NCI-H1092 (cell line): ENCODE measurements around the gene RALY.

Experiments used
- DNase-seq: peaks from one replicate; lab custom pipeline; 2025; lab: John Stamatoyannopoulos, UW

Gene RALY

DNA sequence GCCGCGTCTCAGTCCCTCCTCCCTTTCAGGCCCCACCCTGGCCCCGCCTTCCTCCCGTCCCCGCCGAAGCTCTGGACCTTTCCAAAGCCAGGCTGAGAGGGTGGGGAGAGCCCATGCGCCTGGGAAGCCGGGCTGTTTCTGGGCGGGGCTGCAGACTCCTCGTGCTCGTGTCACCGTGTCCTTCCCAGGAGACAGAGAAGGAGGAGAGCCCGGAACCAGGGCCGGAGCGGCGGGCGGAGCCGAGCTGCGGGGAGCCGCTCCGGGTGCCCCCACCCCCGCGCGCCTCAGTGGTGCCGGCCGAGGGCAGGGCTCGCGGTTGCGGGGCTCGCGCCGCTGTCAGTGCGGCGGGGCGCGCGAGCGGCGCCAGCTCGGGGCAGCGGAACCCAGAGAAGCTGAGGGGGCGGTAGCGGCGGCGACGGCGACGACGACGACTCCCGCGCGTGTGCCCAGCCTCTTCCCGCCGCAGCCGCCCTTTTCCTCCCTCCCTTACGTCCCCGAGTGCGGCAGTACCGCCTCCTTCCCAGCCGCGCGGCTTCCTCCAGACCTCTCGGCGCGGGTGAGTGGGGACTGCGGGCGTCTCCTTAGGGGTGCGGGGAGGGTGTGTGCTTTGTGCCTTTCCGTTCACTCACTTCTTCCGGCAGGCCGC, at the start of gene RALY:
TSS of gene RALY (plus strand) at position 336 of the 646 bp plus-strand sequence. CDS start 78,164 bp downstream, outside the sequence.
- no peak for DNase-seq

DNA sequence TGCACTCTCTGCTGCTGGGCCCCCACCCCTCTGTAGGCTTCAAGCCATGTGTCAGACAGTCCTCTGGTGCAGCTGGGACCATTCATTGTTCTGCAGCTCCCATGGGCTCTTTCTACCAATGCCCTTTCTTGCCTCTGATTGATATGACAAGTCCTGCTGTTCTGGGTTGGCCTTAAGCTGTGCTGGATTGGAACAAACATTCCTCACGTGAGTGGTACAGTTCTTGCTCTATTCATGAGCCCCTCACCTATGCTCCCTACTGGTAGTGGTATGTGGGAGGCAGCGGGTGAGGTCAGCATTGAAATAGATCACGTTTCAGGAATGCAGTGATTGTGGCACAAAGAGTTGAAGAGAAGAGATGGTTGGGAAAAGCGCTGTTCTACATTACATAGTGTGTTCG, 48.8 kb upstream of the RALY start:
- no peak for DNase-seq

DNA sequence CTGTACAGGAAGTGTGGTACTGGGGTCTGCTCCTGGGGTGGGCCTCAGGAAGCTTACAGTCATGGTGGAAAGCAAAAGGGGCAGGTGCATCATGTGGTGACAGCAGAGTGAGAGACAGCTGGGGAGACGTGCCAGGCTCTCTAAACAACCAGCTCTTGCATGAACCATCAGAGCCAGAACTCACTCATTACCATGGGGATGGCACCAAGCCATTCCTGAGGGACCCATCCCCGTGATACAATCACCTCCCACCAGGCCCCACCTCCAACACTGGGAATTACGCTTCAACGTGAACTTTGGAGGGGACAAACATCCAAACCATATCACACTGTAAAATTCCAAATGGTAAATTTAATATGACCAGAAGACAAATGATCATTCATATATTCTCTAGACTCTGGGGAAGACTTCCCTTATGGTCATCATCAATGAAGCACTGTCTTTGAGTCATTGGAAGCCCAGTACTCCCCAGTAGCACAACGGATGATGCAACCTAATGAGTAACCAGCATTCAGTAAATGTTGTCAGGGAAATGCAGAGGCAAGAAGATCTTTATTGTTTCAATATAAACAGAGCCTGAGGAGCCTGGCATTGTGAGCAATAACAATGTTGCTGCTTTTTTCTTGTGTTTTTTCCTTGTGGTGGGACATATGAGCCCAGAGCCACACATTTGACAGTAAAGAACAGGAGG, 48.2 kb upstream of the RALY start:
- no peak for DNase-seq

DNA sequence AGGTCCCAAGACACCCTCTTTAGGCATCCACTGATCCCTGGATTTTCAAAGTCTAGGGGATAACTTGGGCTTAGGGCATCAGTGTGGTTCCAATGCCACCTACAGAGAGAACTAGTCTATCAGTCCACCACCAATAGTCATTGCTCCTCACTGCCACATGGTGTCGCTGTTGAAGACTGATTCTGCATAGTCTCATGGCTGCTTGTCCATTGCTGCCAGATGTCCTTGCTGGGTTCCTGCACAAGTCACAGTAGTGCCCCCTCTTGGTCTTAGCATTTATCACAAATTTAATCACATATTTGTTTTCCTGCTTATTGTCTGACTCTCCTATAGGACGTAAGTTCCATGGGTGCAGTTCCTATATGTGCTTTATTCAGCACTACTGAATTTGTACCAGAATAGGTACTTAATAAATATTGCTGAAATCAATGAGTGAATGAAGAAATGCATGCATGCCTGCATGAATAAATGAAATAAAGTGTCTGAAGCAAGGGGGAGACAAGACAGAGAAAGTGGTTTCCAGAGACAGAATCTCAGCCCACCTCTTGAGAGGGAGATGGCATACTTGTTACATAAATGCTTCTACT, 45.9 kb upstream of the RALY start:
- DNase-seq, result no peak

DNA sequence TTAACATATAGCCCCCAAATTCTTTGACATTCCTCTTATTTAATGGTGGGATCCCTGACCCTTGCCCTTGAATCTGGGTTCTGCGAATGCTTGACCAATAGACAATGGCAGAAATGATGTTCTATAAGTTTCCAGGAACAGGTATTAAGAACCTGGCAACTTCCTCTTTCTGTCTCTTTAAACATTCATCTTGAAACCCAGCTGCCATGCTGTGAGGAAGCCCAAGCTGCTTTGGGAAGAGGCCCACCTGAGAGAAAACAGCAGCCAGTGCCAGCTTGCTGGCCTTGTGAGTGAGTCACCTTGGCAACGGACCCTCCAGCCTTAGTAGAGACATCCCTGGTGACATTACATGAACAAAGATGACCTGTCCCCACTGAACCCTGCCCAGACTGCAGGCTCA, 45.2 kb upstream of the RALY start:
- no peak for DNase-seq

DNA sequence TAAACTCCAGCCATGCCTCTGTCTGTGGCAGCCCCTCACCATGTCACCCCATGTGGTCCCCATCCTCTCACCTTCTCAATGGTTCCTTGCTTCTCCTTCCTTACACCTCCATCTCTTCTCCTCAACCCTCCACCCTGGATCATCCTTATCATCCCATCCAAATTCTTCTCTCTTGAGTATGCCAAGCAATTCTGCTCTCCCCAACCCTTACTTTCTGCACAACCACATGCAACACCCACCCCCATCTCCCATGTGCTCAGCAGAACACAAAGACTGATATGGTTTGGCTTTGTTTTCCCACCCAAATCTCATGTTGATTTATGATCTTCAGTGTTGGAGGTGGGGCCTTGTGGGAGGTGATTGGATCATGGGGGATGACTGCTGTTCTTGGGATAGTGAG, 42.5 kb upstream of the RALY start:
- no peak for DNase-seq

DNA sequence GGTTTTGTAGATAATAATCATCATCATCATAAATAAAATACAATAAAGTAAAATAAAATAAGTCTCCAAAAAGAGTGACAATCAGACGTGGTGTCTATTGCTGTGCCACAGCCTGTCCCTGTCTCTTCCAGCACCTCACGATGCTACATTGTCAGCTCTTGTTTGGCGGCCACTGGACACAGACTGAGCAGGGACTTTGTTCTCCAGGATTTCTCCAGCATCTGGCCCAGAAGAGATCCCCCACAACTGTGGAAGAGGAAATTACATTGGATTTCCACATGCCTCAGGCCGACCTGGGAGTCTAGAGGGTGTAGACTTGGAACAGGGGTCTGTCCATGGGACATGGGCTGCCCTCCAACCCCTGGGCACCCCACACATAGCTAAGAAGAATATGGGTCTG, 39.2 kb upstream of the RALY start:
- DNase-seq, result no peak

DNA sequence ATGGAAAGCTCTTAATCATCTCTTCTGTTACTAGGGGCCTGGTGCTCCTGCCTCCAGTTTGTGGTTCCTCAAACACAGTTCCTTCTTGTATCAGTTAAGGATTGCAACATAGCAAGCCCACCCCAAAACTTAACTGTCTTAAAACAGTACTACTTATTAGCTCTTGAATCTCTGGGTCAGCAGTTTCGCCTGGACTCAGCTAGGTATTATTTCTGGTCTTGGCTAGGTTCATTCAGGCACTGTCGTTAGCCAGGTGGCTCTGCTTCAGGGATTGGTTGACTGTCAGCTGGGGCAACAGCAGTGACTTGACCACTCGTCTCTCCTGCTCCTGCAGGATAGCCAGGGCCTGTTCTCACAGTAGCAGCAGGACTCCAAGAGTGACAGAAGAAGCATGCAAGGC, 30.0 kb upstream of the RALY start:
- DNase-seq, result no peak

DNA sequence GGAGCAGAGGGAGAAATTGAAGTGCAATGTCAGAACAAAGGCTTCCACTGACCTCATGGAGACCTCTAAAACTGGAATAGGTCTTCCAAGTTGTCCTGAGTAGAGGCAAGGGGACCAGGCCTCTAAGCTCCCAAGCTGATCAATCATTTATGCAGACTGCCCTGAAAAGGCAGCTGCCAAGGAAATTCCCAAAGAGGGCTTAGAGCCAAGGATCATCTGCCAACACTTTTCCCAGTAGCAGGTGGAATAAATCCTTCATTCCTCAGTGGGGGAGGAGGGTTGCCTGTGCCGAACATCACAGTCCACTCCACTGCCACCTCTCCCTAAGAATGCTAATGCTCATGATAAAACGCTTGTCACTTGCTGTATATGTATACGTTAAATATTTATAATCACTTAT, 29.3 kb upstream of the RALY start:
- no peak for DNase-seq

DNA sequence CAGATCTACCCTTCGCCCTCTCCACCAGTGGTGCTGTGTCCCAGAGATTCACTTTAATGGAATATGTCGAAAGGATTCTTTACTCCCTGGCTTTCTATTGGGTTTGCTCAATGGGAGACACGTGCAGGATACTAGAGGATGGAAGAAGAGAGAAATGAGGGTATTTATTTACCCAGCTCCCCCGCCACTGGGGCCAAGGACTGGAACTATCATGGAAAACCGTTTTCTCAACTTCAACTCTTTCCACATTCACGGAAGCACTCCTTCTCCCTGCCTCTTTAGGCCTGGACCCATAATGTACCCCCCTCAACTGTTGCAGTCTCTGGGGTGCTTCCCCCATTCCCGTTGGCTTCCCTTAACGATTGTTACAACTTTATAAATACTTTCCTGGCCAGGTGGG, 26.6 kb upstream of the RALY start:
- DNase-seq, result no peak

DNA sequence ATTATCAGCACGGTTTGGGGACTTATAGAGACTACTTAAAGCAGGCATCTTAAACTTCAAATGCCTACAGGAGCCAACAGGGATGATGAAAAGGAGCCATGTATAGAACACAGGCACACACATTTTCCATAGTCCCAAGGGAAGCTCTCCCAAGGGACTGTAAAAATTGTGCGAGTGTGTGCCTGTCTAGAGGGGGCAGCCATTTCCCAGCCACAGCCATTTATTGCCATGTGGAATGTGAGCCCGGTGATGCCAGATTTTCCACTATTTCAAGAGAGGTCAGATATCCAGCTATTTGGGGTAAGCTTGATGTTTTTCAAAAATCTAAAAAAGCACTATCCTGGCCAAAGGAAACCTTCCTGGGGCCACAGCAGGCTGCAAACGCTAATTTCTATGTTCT, 24.1 kb upstream of the RALY start:
- DNase-seq, result no peak

DNA sequence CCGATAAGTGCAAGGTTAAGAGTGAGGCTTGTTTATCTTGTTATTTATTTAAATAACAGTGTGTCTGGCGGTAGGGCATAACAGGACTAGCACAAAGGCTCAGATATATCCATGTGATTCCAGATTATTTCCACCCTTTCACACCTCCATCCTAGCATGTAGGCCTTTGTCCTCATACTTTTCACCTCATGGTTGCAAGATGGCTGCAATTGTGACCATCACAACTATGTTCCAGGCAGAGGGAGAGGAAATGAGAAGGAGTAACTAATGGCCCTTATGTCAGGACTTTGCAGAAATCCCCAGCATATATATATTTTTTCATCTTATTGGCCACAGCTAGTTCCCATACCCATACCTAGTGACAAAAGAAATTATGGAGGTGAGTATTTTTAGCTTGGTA, 23.5 kb upstream of the RALY start:
- DNase-seq, result no peak

DNA sequence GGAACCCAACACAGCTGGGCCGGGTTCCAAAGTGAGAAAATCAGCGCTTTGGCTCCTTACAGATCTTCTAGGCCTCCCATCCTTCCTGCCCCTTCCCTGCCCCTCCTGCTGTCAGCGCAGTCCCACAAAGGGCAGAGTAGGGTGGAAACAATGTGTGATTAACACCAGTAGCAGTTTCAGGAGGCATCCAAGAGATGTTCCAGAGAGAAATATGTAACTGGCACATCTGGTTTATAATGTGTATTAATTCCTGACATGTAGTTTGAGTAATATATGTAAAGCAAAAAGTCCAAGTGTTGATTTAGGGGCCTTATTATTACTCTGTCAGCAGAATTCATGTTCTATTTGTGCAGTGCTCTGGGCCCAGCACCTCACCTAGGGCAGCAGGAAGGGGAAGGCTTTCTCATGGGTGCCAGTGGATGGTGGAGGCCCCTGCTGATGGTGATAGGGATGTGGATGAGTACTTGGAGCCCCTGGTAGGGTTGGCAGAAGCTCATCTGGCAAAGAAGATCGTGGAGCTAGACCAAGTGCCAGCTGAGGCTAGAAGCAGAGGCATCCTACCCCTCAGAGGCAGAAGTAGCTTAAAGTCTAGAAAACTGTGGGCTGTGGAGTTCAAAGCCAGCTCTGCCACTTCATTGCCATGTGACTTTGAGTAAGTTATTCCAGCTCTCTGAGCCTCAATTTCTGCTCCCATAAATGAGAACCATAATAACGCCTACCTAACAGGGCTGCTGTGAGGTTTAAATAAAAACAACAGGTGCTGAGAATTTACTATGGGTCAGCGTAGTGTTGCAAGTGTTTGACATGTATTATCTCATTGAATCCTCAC, 22.4 kb upstream of the RALY start:
- no peak for DNase-seq

DNA sequence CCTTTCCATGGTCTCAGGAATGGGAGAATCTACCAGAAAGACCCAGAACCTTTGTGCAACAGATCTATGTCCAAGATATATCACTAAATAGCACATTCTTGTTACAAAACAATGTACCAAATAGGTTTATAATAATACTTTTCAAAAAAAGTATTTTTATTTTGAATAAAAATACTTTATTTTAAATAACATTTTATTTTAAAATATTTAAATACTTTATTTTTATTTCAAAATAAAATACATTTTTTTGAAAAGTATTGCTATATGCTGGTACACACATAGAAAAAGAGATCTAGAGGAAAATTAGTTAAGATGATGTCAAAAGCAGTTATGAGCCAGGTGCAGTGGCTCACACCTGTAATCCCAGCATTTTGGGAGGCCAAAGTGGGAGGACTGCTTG, 16.8 kb upstream of the RALY start:
- DNase-seq, result no peak

DNA sequence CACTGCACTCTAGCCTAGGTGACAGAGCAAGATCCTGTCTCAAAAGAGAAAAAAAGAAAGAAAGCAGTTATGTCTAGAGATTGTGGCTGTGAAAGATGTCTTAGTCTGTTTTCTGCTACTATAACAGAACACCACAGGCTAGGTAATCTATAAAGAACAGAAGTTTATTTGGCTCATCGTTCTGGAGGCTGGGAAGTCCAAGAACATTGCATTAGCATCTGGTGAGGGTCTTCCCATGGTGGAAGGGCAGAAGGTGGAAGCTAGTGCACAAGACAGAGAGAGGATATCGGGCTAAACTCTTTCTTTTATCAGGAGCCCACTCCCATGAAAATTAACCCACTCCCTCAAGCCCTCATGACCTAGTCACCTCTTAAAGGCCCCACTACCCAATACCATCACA, 16.2 kb upstream of the RALY start:
- no peak for DNase-seq

DNA sequence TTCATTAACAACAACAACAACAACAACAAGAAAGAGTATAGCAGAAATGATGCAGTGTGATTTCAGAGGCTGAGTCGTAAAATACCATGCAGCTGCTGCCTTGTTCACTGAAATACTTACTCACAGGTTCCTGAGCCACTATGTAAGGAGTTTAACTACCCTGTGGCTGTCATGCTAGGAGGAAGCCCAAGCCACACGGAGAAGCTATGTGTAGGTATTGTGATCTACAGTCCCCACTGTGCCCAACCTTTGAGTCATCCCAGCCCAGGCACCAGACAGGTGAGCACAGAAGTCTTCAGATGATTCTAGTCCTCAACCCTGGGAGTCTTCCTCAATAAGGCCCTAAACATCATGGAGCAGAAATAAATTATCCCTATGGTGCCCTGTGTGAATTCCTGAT, 14.6 kb upstream of the RALY start:
- no peak for DNase-seq

DNA sequence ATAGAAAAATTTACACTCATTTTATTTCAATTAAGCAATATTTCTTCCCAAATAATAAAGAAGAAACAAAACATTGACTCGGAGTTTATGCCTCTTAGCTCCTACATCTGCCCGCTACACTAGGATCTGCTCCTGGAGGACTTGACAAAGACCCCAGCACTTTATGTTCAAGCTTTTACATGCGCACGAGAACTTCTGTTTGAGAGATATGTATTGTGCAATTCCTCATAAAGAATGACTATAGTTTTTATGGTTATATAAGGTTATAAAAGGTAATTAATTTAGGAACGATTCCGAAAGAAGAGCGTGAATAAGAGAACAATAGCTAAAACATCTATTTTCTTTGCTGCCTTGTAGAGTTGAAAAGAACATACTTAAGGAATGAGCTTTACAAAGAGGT, 12.4 kb upstream of the RALY start:
- no peak for DNase-seq

DNA sequence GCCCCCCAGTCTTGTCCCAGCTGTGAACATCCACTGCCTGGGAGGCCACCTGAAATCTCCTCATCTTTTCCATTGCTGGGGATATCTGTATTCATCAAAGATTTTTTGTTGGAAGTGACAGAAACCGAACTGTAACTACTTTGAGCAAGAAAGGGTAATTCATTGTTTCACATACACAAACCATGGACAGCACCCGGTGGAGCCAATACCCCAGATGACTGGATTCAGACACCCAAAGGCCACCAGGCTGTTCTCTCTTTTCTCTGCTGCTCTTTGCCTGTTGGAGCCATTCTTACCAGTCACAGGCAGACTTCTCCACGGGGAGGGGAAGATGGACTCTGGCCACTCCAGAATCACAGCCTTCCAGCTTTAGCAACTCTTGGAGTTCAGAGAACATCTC, 11.7 kb upstream of the RALY start:
- no peak for DNase-seq

DNA sequence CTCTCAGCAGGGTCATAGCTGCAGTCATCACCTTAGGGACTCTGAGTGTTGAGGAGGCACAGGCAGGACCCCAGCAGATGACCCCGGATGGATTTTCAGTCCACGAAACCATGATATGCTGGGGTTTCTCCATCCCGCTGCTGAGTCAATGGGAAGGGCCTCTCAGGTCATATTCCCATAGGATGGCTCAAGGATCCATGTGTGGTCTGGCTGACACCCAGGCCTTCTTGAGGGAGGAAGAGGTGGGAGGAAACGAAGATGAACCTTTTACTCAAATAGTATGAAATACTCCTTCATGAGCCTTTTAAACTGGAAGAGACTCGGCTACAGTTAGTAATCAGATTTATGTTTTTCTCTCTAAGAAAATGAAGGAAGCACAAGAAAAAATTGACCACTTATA, 10.3 kb upstream of the RALY start:
- no peak for DNase-seq

DNA sequence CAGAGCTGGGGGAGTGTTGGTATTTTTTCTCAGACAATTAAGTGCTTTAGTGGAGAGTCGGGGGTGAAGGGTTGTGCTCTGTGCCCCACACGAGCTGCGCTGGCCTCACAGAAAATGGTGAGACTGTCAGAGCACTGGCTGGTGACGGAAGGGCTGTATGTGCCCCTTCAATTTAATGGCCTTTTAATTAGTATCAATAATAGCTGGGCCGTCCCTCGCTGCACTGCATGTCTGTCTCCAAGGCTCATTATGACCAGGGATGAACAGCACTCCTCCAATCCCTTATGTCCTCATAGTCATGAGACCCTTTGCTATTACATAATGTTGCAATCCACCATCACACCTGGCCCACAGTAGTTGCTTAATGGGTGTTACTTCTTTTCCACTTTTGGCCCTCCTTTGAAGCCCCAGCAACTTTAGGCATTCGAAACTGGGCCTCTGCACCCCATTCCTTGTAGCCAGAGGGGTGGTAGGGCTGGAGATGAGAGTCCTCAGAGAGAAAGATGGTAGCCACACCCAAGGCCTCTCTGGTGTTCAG, 9.5 kb upstream of the RALY start:
- DNase-seq, result no peak

DNA sequence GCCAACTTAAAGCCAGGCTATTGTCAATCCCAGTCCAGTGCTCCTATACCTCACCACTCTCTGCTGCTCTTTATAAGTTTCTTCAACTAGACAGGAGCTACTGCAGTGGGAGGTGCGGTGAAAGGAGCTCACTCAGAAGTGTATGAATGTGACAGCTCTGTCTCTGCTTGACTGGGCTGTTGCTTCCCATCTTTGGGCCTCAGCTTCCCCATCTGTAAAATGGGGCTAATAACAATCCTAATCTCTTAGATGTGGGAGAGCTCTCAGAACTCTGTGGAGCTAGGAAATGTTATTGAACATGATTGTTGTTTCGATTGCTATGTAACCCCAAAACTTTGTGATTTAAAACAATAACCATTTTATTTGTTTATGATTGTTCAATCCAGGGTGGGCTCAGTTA, 8.4 kb upstream of the RALY start:
- no peak for DNase-seq

DNA sequence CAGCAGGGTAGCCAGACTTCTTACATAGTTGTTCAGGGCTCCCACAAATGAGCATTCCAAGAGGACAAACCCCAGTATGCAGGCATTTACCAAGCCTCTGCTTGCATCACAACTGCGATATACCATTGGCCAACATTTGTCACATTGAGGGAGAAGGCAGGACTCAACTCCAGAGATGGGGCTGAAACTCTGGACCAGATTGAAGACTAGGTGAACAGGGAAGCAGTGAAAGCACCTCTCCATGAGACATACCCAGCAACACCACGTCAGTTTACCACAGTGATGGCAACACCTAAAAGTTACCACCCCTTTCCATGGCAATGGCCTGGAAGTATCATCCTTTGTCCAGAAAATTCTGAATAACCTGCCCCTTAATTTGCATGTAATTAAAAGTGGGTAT, 7.9 kb upstream of the RALY start:
- DNase-seq, result no peak
